HL-60/S4 (cell line): ENCODE measurements around the gene PPP2R3C.
"Not testable (repeated sequence)": the region's sequence is repeated elsewhere in the genome, so short reads cannot be mapped to it uniquely, and the experiment has no call there.

Experiments
- in situ Hi-C: fragments of 300-500 bp; cut with MboI; formaldehyde crosslinking; loops from 2 replicates; pipeline ENCODE4 v1.14.3; 2022; ENCODE audit warnings: low sequenced_read_pairs

Gene PPP2R3C

DNA sequence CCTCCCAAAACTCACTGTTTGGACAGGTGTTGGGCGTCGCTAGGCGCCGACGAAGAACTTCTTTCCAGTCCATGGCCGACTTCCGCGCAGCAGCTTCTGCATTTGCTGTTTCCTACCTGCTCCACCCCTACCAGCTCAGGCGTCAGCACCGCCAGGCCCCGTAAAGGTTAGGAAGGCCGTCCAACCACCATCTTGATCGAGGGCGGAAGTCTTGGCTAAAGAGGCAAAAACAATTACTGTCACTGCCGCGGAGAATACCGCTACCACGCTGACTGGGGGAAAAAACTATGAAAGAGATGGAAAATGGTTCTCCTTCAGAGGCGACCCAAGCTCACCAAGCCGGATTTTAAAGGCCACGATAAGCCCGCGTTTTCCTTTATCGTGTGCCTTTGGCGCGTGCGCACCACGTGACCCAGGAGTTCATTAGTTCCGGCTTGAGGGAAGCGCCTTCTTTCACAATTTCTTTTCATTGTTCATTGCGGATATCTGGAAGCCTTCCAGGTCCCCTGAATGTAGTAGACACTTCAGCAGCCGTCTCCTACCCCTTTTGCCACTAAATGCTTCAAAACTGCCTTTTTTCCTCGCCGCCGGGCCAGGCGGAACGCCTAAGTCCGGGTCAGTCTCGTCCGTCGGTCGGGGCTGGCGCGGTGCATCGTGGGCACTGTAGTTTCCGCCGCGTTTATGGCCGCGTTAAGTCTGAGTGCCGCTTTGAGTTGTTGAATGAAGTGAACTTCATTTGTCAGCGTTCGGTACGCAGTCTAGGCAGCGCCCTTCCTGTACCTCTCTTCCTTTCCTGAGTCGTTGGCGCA lies at the start of gene PPP2R3C, which contains the start of gene PRORP:
Gene PPP2R3C (minus strand): TSS at position 104 of the 809 bp plus-strand sequence. CDS start 31 bp downstream, at position 73.
Gene PRORP (plus strand): TSS at position 666 of the 809 bp plus-strand sequence. CDS start 694 bp downstream, outside the sequence.
- in situ Hi-C loops = no loop called here

DNA sequence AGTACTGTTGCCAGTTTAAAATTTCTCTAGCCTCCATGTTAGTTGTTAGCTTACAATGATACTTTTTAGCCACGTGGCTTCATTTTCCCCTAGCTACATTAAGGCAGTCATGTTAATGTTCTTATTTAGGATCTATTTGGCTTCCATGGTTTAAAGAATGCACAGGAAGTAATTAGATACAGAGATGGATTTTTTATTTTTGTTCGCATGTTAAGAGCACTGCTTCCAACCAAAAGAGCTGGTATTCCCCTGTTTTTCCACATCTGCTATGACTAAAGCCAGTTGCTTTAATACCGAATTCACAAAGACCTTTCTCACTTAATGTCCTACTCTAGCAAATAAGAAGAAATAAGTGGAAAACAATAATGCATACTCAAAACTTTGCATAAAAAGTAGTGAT lies 45.7 kb upstream of the PPP2R3C start:
- in situ Hi-C loops = no loop called here

DNA sequence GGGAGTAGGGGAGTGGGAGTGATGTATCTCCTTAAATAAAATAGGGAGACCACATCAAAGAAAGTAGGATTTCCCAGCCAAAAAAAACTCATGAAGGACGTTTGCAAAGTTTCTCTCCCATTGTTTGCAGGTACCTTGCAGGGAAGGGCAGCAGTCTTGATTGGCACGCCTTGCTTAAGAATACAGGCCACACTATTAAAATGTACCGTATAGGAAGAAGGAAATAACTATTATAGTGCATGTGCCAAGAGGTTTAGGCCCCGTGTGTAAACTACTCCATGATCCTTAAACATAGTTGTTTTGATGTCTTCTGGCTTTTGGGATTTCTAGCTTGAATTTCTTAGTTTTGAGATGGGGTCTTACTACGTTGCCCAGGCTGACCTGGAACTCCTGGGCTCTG lies 43.1 kb upstream of the PPP2R3C start:
- in situ Hi-C loops = no loop called here

GRCh38 chr14:35163384-35163783 lies 41.6 kb upstream of the PPP2R3C start:
- in situ Hi-C loops = no loop called here

GRCh38 chr14:35161231-35161630 lies 39.4 kb upstream of the PPP2R3C start:
- in situ Hi-C loops = no loop called here

- in situ Hi-C loops = no loop called here
Observed at GRCh38 chr14:35159742-35160409, 38.1 kb upstream of the PPP2R3C start.

DNA sequence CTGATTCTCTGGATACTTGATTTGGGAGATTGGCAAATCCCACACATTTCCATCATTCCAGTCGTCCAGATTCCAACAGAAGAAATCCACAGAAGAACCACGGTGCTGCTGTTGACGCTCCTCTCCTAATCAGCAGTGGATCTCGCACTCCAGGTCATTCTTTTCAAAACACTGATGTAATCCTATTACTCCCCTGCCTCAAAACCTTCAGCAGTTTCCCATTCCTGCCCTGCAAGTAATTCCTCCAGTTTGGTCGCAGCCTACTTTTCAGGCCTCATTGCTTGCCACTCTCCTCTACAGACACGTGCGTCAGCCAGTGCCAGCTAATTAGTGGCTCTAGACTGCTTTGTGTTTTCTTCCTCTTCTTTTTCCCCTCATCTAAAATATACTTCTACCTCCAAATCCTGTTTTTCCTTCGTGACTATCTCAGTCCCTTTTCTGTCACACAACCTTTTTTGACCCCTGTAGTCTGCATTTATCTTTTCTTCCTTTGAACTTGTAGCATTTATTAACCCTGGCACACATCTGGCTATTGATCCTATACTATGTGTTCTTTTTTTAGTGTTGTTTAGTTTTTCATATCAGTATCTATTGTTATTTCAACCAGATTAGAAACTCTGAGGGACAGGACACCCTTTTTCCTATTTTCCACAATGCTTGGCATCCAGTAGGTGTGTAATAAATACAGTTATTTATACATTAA lies 37.3 kb upstream of the PPP2R3C start:
- in situ Hi-C loops = no loop called here

- in situ Hi-C loops = no loop called here
Observed at GRCh38 chr14:35158491-35158890, 36.7 kb upstream of the PPP2R3C start.

DNA sequence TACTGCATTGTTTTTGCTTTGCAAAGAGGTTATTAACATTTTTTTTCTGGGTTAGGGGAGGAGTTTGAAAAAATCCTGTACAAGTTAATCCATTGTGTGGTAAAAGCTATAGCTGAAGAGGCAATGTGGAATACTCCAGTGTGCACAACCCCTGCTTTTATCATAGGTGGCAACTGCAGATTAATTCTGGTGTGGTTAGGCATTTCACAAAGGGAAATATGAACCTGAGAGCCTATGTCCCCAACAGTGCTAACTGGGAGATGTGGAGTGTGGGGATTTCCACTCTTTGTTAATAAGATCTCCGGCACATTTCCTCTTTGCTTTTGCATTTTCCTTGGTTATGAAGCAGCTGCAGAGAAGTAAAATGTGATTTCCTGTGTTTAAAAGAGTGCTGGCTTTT lies 34.2 kb upstream of the PPP2R3C start:
- in situ Hi-C loops = no loop called here

DNA sequence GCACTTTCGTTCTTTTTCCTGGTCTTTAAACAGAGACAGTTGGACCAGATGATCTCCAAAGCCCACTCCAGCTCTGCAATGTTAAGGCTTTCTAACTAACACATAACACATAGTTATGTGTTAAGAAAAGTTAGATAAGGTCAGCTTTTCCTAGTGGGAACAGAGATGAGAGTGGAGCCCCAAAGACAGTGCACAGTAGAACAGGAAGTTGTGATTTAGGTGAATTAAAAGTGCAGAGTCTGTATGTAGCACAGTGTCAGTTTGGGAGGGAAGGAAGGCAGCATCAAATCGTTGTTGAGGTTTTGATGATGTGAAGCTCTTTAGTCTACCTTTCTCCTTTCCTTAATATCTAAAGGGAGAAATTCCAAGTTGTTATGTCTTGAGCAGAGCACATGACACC lies 32.2 kb upstream of the PPP2R3C start:
- in situ Hi-C loops = no loop called here

DNA sequence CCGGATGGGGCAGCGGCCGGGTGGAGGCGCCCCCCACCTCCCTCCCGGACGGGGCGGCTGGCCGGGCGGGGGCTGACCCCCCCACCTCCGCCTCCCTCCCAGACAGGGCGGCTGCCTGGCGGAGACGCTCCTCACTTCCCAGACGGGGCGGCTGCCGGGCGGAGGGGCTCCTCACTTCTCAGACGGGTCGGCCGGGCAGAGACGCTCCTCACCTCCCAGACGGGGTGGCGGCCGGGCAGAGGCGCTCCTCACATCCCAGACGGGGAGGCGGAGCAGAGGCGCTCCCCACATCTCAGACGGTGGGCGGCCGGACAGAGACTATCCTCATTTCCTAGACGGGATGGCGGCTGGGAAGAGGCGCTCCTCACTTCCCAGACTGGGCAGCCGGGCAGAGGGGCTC lies 30.7 kb upstream of the PPP2R3C start:
- in situ Hi-C loops = not testable (repeated sequence)

- in situ Hi-C loops = loop anchor here (10.0 kb wide), 1 partner anchor 266 kb away; no protein-coding TSS in a partner anchor
Observed at GRCh38 chr14:35149239-35149638, 27.4 kb upstream of the PPP2R3C start.

DNA sequence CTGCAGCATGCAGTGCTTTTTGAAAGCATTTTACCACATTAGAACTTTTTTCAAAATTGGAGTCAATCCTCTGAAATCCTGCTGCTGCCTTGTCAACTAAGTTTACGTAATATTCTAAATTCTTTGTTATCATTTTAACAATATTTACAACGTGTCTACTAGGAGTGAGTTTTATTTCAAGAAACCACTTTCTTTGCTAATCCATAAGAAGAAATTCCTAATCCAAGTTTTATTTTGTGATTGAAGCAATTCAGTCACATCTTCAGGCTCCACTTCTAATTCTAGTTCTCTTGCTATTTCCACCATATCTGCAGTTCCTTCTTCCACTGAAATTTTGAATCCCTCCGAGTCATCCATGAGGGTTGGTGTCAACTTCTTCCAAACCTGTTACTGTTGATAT lies 25.9 kb upstream of the PPP2R3C start:
- in situ Hi-C loops = loop anchor here (10.0 kb wide), 1 partner anchor 267 kb away; no protein-coding TSS in a partner anchor

GRCh38 chr14:35147186-35147585 lies 25.4 kb upstream of the PPP2R3C start:
- in situ Hi-C loops = loop anchor here (10.0 kb wide), 1 partner anchor 268 kb away; no protein-coding TSS in a partner anchor

- in situ Hi-C loops = loop anchor here (10.0 kb wide), 1 partner anchor 268 kb away; no protein-coding TSS in a partner anchor
Observed at GRCh38 chr14:35146711-35147149, 24.9 kb upstream of the PPP2R3C start.

- in situ Hi-C loops = loop anchor here (10.0 kb wide), 1 partner anchor 271 kb away; no protein-coding TSS in a partner anchor
Observed at GRCh38 chr14:35144029-35144428, 22.2 kb upstream of the PPP2R3C start.

GRCh38 chr14:35140718-35141581 lies 19.2 kb upstream of the PPP2R3C start:
- in situ Hi-C loops = loop anchor here (10.0 kb wide), 1 partner anchor 274 kb away; no protein-coding TSS in a partner anchor

- in situ Hi-C loops = no loop called here
Observed at GRCh38 chr14:35138585-35138984, 16.8 kb upstream of the PPP2R3C start.

DNA sequence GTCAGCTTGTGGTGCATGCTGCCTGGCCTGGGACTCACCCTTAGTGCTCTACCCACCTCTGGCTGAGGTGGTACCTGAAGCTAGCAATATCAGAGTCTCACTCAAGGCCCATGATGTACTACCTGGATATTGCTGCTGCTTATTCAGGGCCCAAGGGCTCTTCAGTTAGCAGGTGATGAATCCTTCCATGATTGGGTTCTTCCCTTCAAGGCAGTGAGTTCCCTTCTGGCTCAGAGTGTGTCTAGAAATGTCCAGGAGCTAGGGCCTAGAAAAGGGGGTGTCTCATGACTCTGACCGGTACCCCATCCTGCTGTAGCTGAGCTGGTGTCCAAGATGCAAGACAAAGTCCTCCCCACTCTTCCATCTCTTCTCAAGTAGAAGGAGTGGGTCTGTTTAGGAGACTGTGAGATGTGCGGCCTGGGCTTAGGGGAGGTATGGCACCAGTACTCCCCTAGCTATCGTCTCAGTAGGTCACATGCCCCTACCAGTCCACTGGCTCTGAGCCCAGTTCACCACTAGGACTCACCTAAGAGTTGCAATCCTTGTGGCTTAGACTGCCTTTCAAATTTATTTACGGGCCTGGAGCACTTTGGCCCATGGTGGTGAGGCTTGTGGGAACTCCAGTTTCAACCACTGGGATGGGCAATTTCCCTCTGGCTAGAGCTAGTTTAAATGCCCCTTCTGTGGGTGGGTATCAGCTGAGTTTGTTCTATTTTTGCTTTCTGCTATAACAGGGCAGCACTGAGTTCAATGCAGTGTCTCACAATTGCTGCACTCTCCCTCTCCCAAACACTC lies 12.7 kb upstream of the PPP2R3C start:
- in situ Hi-C loops = no loop called here
